Measurements from ENCODE around the gene RUNDC1.
A peak's percentile ranks its signal among the peaks of the same experiment; 100 is the strongest.

- TF ChIP-seq POLR2AphosphoS5 (IDR thresholded peaks at IDR 0.05; ENCODE audit: low read depth) (0 out of 2 replicates have a peak, but pooled peaks have one; percentile 30), STAT1 (IDR thresholded peaks at IDR 0.05; ENCODE audit: unreplicated experiment) (no peak), EZH2phosphoT487 (IDR thresholded peaks at IDR 0.05; ENCODE audit: unreplicated experiment) (no peak), JUNB (IDR thresholded peaks at IDR 0.05; ENCODE audit: unreplicated experiment) (no peak), EZH2 (IDR thresholded peaks at IDR 0.05; ENCODE audit: low read depth, unreplicated experiment) (no peak), CREB1 (CRISPR knock-in tag; IDR thresholded peaks at IDR 0.05; ENCODE audit: low read depth) (no peak)
- TF ChIP-seq, protein P1, sequence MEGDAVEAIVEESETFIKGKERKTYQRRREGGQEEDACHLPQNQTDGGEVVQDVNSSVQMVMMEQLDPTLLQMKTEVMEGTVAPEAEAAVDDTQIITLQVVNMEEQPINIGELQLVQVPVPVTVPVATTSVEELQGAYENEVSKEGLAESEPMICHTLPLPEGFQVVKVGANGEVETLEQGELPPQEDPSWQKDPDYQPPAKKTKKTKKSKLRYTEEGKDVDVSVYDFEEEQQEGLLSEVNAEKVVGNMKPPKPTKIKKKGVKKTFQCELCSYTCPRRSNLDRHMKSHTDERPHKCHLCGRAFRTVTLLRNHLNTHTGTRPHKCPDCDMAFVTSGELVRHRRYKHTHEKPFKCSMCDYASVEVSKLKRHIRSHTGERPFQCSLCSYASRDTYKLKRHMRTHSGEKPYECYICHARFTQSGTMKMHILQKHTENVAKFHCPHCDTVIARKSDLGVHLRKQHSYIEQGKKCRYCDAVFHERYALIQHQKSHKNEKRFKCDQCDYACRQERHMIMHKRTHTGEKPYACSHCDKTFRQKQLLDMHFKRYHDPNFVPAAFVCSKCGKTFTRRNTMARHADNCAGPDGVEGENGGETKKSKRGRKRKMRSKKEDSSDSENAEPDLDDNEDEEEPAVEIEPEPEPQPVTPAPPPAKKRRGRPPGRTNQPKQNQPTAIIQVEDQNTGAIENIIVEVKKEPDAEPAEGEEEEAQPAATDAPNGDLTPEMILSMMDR (conservative IDR thresholded peaks at IDR 0.05; ENCODE audit: low read depth in 2 of 2), result no peak
- TF ChIP-seq, protein P2, sequence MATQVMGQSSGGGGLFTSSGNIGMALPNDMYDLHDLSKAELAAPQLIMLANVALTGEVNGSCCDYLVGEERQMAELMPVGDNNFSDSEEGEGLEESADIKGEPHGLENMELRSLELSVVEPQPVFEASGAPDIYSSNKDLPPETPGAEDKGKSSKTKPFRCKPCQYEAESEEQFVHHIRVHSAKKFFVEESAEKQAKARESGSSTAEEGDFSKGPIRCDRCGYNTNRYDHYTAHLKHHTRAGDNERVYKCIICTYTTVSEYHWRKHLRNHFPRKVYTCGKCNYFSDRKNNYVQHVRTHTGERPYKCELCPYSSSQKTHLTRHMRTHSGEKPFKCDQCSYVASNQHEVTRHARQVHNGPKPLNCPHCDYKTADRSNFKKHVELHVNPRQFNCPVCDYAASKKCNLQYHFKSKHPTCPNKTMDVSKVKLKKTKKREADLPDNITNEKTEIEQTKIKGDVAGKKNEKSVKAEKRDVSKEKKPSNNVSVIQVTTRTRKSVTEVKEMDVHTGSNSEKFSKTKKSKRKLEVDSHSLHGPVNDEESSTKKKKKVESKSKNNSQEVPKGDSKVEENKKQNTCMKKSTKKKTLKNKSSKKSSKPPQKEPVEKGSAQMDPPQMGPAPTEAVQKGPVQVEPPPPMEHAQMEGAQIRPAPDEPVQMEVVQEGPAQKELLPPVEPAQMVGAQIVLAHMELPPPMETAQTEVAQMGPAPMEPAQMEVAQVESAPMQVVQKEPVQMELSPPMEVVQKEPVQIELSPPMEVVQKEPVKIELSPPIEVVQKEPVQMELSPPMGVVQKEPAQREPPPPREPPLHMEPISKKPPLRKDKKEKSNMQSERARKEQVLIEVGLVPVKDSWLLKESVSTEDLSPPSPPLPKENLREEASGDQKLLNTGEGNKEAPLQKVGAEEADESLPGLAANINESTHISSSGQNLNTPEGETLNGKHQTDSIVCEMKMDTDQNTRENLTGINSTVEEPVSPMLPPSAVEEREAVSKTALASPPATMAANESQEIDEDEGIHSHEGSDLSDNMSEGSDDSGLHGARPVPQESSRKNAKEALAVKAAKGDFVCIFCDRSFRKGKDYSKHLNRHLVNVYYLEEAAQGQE (IDR thresholded peaks at IDR 0.05; ENCODE audit: unreplicated experiment), result no peak
These were observed 40.7 kb downstream of the RUNDC1 start for GRCh38 chr17:43020789-43021740.

Data from GM23338 (cell line).